ENCODE results near the gene PAPOLG.
"Not testable (repeated sequence)": the region's sequence is repeated elsewhere in the genome, so short reads cannot be mapped to it uniquely, and the experiment has no call there.

The PAPOLG gene

GRCh38 chr2:60811491-60812375 lies 55.7 kb downstream of the PAPOLG start:
- no peaks in the 10 kb centered on the region for H3K4me1 ChIP-seq (ENCODE audit: insufficient read depth, poor library complexity, severe bottlenecking)
- H3K4me3 ChIP-seq (ENCODE audit: severe bottlenecking) = no peak overlapping the region
- no peak for ATAC-seq (ENCODE audit: low read depth)
- TF ChIP-seq CTCF (IDR thresholded peaks at IDR 0.05; ENCODE audit: poor library complexity, severe bottlenecking) = no peak
- DNase-seq (ENCODE audit: low spot score) = no peak
- no peak overlapping the region for H3K27ac ChIP-seq (ENCODE audit: poor library complexity, severe bottlenecking)
- H3K9me3 ChIP-seq (ENCODE audit: severe bottlenecking) = no peaks in the 10 kb centered on the region
- no peaks in the 10 kb centered on the region for H3K27me3 ChIP-seq (ENCODE audit: insufficient read depth, poor library complexity, severe bottlenecking)
- H3K36me3 ChIP-seq (ENCODE audit: low read depth) = no peaks in the 10 kb centered on the region

GRCh38 chr2:60817191-60817590 lies 61.1 kb downstream of the PAPOLG start:
- H3K4me3 ChIP-seq (ENCODE audit: severe bottlenecking); H3K27ac ChIP-seq (ENCODE audit: poor library complexity, severe bottlenecking); DNase-seq (ENCODE audit: low spot score); H3K4me1 ChIP-seq (ENCODE audit: insufficient read depth, poor library complexity, severe bottlenecking); H3K36me3 ChIP-seq (ENCODE audit: low read depth); ATAC-seq (ENCODE audit: low read depth); H3K9me3 ChIP-seq (ENCODE audit: severe bottlenecking); H3K27me3 ChIP-seq (ENCODE audit: insufficient read depth, poor library complexity, severe bottlenecking): not testable (repeated sequence)

GRCh38 chr2:60818272-60818671 lies 62.2 kb downstream of the PAPOLG start:
- peak; percentile 29 for TF ChIP-seq CTCF (IDR thresholded peaks at IDR 0.05; ENCODE audit: poor library complexity, severe bottlenecking)
- Histone ChIP-seq H3K36me3 (ENCODE audit: low read depth) (no peaks in the 10 kb centered on the region), H3K4me3 (ENCODE audit: severe bottlenecking) (no peak overlapping the region), H3K9me3 (ENCODE audit: severe bottlenecking) (no peaks in the 10 kb centered on the region), H3K27me3 (ENCODE audit: insufficient read depth, poor library complexity, severe bottlenecking) (no peaks in the 10 kb centered on the region), H3K27ac (ENCODE audit: poor library complexity, severe bottlenecking) (no peak overlapping the region), H3K4me1 (ENCODE audit: insufficient read depth, poor library complexity, severe bottlenecking) (no peaks in the 10 kb centered on the region)
- ATAC-seq (ENCODE audit: low read depth) (no peak), DNase-seq (ENCODE audit: low spot score) (no peak)

- TF ChIP-seq CTCF (IDR thresholded peaks at IDR 0.05; ENCODE audit: poor library complexity, severe bottlenecking) = no peak
- no peak for ATAC-seq (ENCODE audit: low read depth)
- Histone ChIP-seq H3K36me3 (ENCODE audit: low read depth) (no peaks in the 10 kb centered on the region), H3K4me1 (ENCODE audit: insufficient read depth, poor library complexity, severe bottlenecking) (no peaks in the 10 kb centered on the region), H3K27ac (ENCODE audit: poor library complexity, severe bottlenecking) (no peak overlapping the region), H3K4me3 (ENCODE audit: severe bottlenecking) (no peak overlapping the region), H3K9me3 (ENCODE audit: severe bottlenecking) (no peaks in the 10 kb centered on the region), H3K27me3 (ENCODE audit: insufficient read depth, poor library complexity, severe bottlenecking) (no peaks in the 10 kb centered on the region)
- no peak for DNase-seq (ENCODE audit: low spot score)
These were observed 63.2 kb downstream of the PAPOLG start for GRCh38 chr2:60819155-60819862.

GRCh38 chr2:60819936-60820335 lies 63.9 kb downstream of the PAPOLG start:
- no peaks in the 10 kb centered on the region for H3K4me1 ChIP-seq (ENCODE audit: insufficient read depth, poor library complexity, severe bottlenecking)
- no peak overlapping the region for H3K27ac ChIP-seq (ENCODE audit: poor library complexity, severe bottlenecking)
- DNase-seq (ENCODE audit: low spot score) = no peak
- no peaks in the 10 kb centered on the region for H3K27me3 ChIP-seq (ENCODE audit: insufficient read depth, poor library complexity, severe bottlenecking)
- ATAC-seq (ENCODE audit: low read depth) = no peak
- H3K4me3 ChIP-seq (ENCODE audit: severe bottlenecking) = no peak overlapping the region
- no peaks in the 10 kb centered on the region for H3K36me3 ChIP-seq (ENCODE audit: low read depth)
- no peak for TF ChIP-seq CTCF (IDR thresholded peaks at IDR 0.05; ENCODE audit: poor library complexity, severe bottlenecking)
- H3K9me3 ChIP-seq (ENCODE audit: severe bottlenecking) = no peaks in the 10 kb centered on the region

Data from RWPE2 (cell line).